CD4-positive, alpha-beta T cell (primary cell): ENCODE data around the gene RET. TPM values are rescaled to one million over a fixed set of nuclear protein-coding genes. Genes with fewer than 3 reads are reported as not detected.

Experiments used
- ATAC-seq: fragments of 200-7000 bp; cut with Tn5 transposase; one replicate; pipeline ENCODE4 v1.10.0; 2022; ENCODE audit warnings: mild to moderate bottlenecking; ENCODE audit not compliant: poor library complexity
- CTCF ChIA-PET: fragments of 350-600 bp; sonication (Branson Sonifier 250); formaldehyde crosslinking; loops from one replicate; lab custom pipeline; 2021; ENCODE audit warnings: antibody characterized with exemption, inconsistent platforms; lab: Charles Lee
- POLR2A ChIA-PET: fragments of 350-600 bp; sonication (Branson Sonifier 250); formaldehyde crosslinking; loops from one replicate; lab custom pipeline; 2021; ENCODE audit warnings: antibody characterized with exemption, inconsistent platforms; lab: Charles Lee
- DNase-seq, 14 experiments: peaks; one replicate each; pipeline ENCODE4 v3.0.0-alpha.2; 2013 to 2020; ENCODE audit warnings: mixed read lengths in 2 of 14
- H3K27ac ChIP-seq, 2 donors: one replicate each; pipeline versions ENCODE4 v1.5.1 to v1.7.0; 2013; ENCODE audit warnings: low read length in 2 of 2, low read depth in 1 of 2, mild to moderate bottlenecking in 1 of 2
- H3K27me3 ChIP-seq, 2 experiments: 1 replicate in 1 of 2; 2 replicates in 1 of 2; pipeline versions ENCODE4 v1.6.1 to v1.7.0; 2013; ENCODE audit warnings: low read length in 2 of 2, control low read depth in 1 of 2, mild to moderate bottlenecking in 1 of 2, moderate library complexity in 1 of 2; ENCODE audit not compliant: insufficient read depth in 2 of 2, control insufficient read depth in 1 of 2
- H3K36me3 ChIP-seq: one replicate; pipeline ENCODE4 v1.6.1; 2013; ENCODE audit warnings: low read length, control low read depth; ENCODE audit not compliant: insufficient read depth
- H3K4me1 ChIP-seq: one replicate; pipeline ENCODE4 v1.6.1; 2013; ENCODE audit warnings: low read length, control low read depth; ENCODE audit not compliant: insufficient read depth
- H3K4me3 ChIP-seq: one replicate; pipeline ENCODE4 v1.5.1; 2013; ENCODE audit warnings: mild to moderate bottlenecking, low read length, moderate library complexity
- H3K9me3 ChIP-seq, 2 experiments: 1 replicate in 1 of 2; 2 replicates in 1 of 2; pipeline versions ENCODE4 v1.6.1 to v1.7.0; 2013; ENCODE audit warnings: low read length in 2 of 2, mild to moderate bottlenecking in 2 of 2, control low read depth in 1 of 2, moderate library complexity in 1 of 2; ENCODE audit not compliant: control insufficient read depth in 1 of 2, insufficient read depth in 1 of 2
- H3K27ac Mint-ChIP-seq: one replicate; pipeline ENCODE4 v1.8.0; 2020; ENCODE audit warnings: mixed read lengths
- H3K27me3 Mint-ChIP-seq: one replicate; pipeline ENCODE4 v1.8.0; 2021; ENCODE audit warnings: mixed read lengths
- H3K36me3 Mint-ChIP-seq: one replicate; pipeline ENCODE4 v1.8.0; 2021; ENCODE audit warnings: low read depth, mixed read lengths
- H3K4me1 Mint-ChIP-seq: one replicate; pipeline ENCODE4 v1.8.0; 2021; ENCODE audit warnings: low read depth, mixed read lengths
- H3K4me3 Mint-ChIP-seq: one replicate; pipeline ENCODE4 v1.8.0; 2020; ENCODE audit warnings: mild to moderate bottlenecking, mixed read lengths
- H3K9me3 Mint-ChIP-seq: one replicate; pipeline ENCODE4 v1.8.0; 2020; ENCODE audit warnings: mixed read lengths
- intact Hi-C, 2 experiments: fragments of 100-400 bp; cut with DNase I in 1 of 2; cut with micrococcal nuclease in 1 of 2; formaldehyde crosslinking; loops; one replicate each; pipeline versions ENCODE4 v1.15.1 to v1.9.0; 2023 to 2025; cut with DNase I, micrococcal nuclease
- total RNA-seq, 174 experiments: library from RNA in 2 of 174; stranded (reverse) in 2 of 174; gene quantifications; one replicate each; pipeline ENCODE4 v1.2.3 and lab custom pipeline; 2021 to 2026
- TF ChIP-seq, protein P1 (sequence below): fragments of 200-600 bp; IDR thresholded peaks from one replicate; pipeline ENCODE4 v1.8.0; 2022; ENCODE audit warnings: antibody characterized with exemption, mild to moderate bottlenecking

The RET gene
- total RNA-seq, 2 experiments from 2014 or later: not detected

DNA sequence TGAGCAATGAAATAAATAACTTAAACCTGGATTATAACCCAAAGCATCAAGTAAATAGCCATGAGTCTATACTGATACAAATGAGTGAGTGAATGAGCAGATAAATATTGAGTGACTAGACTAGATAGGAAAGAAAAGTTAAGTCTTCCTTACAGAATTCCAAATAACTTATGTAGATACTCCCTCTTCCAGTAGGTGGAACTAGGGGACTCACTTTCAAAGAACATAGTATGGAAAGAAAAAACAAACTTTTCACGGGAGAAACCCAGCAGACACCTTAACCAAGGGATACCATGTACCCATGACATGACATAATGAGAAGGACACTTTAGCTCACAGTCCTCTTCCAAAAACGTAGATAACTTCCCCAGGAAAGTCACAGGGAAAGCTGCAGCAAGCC lies 93.6 kb downstream of the RET start:
- Mint-ChIP-seq H3K27me3 (no peaks in the 10 kb centered on the region), H3K36me3 (peaks cover 84% of the 10 kb centered on the region), H3K9me3 (no peaks in the 10 kb centered on the region), H3K27ac (peak overlapping the region; percentile 31), H3K4me1 (peaks cover 29% of the 10 kb centered on the region), H3K4me3 (no peak overlapping the region)
- no peak for DNase-seq
- ChIA-PET CTCF (interaction anchor here (0.8 to 1.7 kb wide), 2 partner anchors 25 to 32 kb away, joined by 3 to 4 read pairs; partner anchors contain the start of gene CSGALNACT2), POLR2A (interaction anchor here (1.4 kb wide), 1 partner anchor 31 kb away, joined by 4 read pairs; no protein-coding TSS in a partner anchor)
- TF ChIP-seq, protein P1, sequence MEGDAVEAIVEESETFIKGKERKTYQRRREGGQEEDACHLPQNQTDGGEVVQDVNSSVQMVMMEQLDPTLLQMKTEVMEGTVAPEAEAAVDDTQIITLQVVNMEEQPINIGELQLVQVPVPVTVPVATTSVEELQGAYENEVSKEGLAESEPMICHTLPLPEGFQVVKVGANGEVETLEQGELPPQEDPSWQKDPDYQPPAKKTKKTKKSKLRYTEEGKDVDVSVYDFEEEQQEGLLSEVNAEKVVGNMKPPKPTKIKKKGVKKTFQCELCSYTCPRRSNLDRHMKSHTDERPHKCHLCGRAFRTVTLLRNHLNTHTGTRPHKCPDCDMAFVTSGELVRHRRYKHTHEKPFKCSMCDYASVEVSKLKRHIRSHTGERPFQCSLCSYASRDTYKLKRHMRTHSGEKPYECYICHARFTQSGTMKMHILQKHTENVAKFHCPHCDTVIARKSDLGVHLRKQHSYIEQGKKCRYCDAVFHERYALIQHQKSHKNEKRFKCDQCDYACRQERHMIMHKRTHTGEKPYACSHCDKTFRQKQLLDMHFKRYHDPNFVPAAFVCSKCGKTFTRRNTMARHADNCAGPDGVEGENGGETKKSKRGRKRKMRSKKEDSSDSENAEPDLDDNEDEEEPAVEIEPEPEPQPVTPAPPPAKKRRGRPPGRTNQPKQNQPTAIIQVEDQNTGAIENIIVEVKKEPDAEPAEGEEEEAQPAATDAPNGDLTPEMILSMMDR: no peak
- Histone ChIP-seq H3K4me1 (peaks cover 7% of the 10 kb centered on the region), H3K27me3 (no peaks in the 10 kb centered on the region), H3K4me3 (no peak overlapping the region), H3K9me3 (no peaks in the 10 kb centered on the region), H3K27ac (no peak overlapping the region), H3K36me3 (peaks cover 59% of the 10 kb centered on the region)
- ATAC-seq: no peak
- intact Hi-C loops: no loop called here

DNA sequence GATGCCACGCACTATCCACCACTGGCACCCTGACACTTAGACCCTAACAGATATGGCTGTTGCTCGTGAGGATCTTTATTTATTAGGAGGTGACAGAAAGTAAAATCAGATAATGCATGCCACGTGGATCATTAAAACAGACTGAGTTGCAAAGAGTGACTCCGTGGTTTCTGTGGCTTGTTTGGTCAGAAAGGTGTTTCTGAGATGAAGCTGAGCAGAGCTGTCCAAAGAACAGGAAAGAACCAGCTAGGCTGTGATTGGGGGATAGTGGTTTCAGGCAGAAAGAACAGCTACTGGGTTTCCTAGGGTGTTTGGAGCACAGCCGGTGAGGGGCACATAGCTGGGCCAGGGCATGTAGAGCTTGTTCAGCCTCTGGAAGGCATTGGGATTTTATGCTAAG lies 95.8 kb downstream of the RET start:
- CTCF ChIA-PET: no interaction called here

DNA sequence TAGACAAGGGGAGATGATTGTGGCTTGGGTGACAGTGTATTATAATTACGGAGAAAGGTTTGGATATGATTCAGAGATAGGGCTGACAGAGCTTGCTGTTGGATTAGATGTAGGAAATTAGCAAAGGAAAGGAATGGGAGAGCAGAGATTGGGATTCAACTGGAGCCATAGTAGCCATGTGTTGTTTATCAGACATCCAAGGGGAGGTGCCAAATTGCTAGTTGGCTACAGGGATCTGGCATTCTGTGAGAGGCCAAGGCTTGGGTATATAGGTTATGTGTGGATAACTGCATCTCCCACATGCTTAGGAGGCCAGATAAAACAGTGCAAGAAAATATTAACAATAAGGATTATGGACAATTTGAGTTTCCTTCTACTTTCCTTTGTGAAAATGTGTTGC lies 96.3 kb downstream of the RET start:
- no peaks in the 10 kb centered on the region for H3K27me3 Mint-ChIP-seq
- H3K27ac Mint-ChIP-seq: peak overlapping the region; percentile 5
- H3K27me3 ChIP-seq: no peaks in the 10 kb centered on the region
- H3K36me3 Mint-ChIP-seq: peaks cover 97% of the 10 kb centered on the region
- H3K9me3 Mint-ChIP-seq: peaks cover 2% of the 10 kb centered on the region
- TF ChIP-seq, protein P1: no peak
- no peak for DNase-seq
- peaks cover 81% of the 10 kb centered on the region for H3K36me3 ChIP-seq
- CTCF ChIA-PET: interaction anchor here (1.2 kb wide), 1 partner anchor 29 kb away, joined by 3 read pairs; no protein-coding TSS in a partner anchor
- H3K9me3 ChIP-seq: peaks cover 6 to 8% of the 10 kb centered on the region in 2 experiments
- peaks cover 7% of the 10 kb centered on the region for H3K4me1 ChIP-seq
- no peak overlapping the region for H3K27ac ChIP-seq
- no peak overlapping the region for H3K4me3 Mint-ChIP-seq
- no peak overlapping the region for H3K4me3 ChIP-seq
- ATAC-seq: no peak
- peaks cover 21% of the 10 kb centered on the region for H3K4me1 Mint-ChIP-seq
- POLR2A ChIA-PET: interaction anchor here (1.9 kb wide), 1 partner anchor 35 kb away, joined by 8 read pairs; the partner anchor contains the start of gene CSGALNACT2
- intact Hi-C loops: no loop called here

More for the DNA sequence above, 95.8 kb downstream of the RET start:
- H3K4me3 Mint-ChIP-seq: no peak overlapping the region
- peaks cover 21% of the 10 kb centered on the region for H3K4me1 Mint-ChIP-seq
- no peaks in the 10 kb centered on the region for H3K27me3 Mint-ChIP-seq
- no peak overlapping the region for H3K27ac ChIP-seq
- peaks cover 4 to 5% of the 10 kb centered on the region in 2 experiments for H3K9me3 ChIP-seq
- H3K4me1 ChIP-seq: peaks cover 7% of the 10 kb centered on the region
- DNase-seq (no peak), ATAC-seq (no peak)
- H3K27ac Mint-ChIP-seq: peak overlapping the region; percentile 5
- POLR2A ChIA-PET: interaction anchor here (1.9 kb wide), 1 partner anchor 35 kb away, joined by 8 read pairs; the partner anchor contains the start of gene CSGALNACT2
- peaks cover 78% of the 10 kb centered on the region for H3K36me3 ChIP-seq
- TF ChIP-seq, protein P1: no peak
- H3K9me3 Mint-ChIP-seq: no peaks in the 10 kb centered on the region
- no peaks in the 10 kb centered on the region for H3K27me3 ChIP-seq
- intact Hi-C loops: no loop called here
- no peak overlapping the region for H3K4me3 ChIP-seq
- H3K36me3 Mint-ChIP-seq: peaks cover 93% of the 10 kb centered on the region
